GM18867 (cell line): ENCODE results near the gene MTPN.

ENCODE experiments used
- ATAC-seq: cut with Tn5 transposase; IDR thresholded peaks from one replicate; pipeline ENCODE4 v1.9.1; 2021; ENCODE audit warnings: mild to moderate bottlenecking, moderate library complexity; ENCODE audit not compliant: unreplicated experiment

MTPN gene

DNA sequence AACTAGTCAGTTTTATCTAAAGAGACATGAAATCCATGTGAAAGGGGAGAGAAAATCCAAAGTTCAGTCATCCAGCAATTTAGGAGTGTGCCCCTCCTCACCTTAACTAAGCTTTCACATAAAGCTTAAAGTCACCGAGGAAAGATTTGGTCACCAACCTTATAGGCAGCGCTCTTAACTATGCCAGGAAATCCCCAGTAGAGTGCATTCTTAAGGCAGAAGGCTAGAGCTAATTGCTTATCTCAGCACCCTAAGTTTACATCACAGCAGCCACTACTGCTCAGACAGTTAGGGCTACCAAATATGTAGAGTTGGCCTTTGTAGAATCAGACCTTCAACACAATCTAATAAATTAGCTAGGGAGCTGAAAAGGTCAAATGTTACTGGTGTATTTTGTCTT is 47.9 kb downstream of the MTPN start:
- ATAC-seq, result no peak

DNA sequence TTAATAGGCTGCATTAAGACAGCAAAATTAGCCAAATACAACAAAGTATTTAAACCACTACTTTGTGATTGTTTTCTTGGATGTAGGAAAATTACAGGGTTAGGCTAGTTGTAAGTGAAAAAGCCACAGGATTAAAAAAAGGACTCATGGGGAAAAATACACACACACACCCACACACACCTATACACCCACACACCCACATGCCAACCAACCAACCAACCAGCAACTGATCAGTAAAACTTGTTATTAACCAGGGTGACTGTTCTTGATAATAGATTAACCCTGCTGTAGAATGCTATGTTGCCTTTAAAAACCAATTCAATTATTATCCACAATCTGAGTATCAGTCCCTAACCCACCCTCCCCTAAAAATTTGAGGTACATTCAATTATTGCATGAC is 49.0 kb downstream of the MTPN start:
- ATAC-seq, result no peak

DNA sequence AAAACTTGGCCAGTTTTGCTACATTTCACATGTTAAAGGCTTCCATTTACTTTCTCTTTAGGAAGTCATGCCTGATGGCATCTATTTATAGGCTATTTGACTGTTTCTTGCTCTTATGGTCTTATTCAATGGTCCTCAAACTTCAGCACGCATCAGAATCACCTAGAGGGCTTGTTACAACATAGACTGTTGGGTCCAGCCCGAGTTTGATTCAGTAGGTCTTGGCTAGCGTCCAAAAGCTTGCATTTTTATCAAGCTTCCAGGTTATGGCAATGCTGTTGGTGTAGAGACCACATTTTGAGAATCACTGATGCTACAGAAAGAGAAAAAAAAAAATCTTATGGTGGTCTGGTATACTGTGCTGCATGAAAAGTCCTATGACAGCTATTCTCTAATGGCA is 51.9 kb downstream of the MTPN start:
- no peak for ATAC-seq

DNA sequence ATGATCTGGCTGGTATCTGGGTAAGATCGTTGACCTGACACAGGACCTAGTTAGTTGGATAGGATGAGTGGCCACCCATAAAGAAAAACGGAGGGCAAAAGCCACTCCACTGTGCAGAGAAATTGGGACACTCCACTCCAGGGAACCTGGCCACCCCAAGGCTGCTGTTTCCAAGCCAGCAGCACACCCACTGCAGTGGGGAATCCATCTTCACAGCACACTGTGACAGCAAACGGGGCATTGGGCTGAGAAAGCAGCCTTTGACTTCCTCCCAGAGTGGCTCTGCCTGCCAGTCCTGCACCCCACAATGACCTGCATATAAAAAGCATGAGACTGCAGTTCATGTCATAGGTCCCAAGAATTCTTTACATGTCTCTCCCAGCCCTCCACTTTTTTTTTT is 52.9 kb downstream of the MTPN start:
- no peak for ATAC-seq

DNA sequence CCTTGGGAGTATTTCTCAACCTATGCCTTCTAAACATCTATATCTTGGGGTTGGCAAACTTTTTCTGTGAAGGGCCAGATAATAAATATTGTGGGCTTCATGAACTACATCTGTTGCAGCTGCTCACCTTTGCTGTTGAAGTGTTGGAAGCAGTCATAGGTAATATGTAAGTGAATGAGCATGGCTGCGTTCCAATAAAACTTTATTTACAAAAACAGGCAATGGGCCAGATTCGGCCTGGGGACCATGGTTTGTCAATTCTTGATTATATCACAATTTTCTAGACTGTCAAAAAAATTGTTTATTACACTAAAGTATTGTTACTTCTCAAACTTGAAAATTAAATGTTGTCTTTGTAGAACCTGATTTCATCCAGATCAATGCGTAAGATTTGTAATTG is 54.9 kb downstream of the MTPN start:
- ATAC-seq, result no peak

DNA sequence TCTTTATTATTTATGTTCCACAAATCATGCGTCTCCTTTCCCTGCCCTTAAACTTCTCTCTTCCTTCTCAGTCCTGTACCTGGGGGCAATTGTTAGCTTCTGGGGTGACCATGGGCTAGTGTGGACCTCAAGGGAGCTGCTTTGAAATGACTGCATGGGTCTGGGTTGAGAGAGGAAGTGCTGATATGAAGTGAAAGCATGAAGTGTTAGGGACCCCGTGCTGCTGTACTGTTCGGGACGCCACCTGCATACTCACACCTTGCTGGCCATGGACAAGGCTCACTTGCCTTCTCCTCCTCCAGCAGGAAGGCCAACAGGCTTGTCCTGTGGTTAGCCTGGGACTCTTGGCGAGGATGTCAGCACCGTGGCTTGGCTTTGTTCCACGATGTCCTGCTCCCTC is 56.7 kb downstream of the MTPN start:
- no peak for ATAC-seq

DNA sequence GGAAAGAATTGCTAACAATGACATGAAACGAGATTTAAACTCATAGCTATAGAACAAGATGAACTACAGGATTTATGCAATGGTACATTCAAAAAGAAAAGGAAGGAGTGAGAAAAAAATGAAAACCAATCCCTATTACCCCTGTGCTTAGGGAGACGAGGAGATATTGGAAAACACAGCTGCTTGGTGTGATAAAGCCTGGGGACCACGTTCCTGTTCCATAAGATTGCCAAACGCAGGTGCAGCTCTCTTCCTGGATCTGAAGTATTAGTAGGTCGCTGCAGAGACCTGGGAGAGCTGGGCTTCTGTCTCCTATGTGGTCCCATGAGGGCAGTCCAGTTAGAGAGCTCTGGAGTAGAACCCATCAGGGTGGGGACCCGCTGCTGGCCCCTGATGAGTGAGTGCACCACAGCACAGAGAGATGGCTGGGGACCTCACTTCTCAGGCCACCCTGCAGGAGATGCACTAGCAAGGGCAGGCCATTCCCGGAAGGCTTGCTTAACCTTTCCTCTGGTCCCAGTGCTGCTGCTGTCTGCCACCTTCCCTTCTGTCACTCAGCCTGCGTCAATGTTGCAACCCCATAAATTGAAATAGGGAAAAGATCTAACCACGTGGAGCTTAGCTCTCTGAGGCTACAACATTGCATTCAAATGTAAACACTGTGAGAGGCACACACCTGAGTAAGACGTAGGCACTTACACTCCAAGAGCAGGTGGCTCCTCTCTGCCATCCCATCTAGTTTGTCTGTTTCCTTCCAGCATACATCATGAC is 57.9 kb downstream of the MTPN start:
- no peak for ATAC-seq

DNA sequence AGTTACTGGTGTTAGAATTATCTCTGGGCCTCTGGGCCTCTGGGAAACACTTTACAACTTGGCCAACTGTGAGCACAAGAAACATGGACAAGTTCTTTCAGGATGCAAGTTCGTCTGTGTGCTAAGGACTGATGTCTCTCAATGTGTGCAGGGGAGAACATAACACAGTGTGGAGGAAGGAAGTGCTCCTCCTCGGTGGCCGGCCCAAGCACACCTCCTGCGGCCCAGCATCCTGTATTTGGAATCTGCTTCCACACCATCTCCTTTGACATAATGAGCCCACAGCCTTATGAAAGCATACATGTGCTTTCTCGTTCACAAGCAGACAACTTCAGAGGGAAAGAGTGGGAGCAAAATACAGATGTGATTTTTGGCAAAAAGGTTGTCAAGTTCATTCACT is 59.0 kb downstream of the MTPN start:
- no peak for ATAC-seq

DNA sequence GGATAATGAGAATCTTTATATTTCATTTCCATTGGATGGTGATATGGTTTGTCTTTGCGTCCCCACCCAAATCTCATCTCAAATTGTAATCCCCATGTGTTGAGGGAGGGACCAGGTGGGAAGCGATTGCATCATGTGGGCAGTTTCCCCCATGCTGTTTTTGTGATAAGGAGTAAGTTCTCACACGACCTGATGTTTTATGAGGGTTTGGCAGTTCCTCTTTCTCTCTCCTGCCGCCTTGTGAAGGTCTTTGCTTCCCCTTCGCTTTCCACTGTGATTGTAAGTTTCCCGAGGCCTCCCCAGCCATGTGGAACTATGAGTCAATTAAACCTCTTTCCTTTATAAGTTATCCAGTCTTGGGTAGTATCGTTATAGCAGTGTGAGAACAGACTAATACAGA is 59.4 kb downstream of the MTPN start:
- no peak for ATAC-seq

DNA sequence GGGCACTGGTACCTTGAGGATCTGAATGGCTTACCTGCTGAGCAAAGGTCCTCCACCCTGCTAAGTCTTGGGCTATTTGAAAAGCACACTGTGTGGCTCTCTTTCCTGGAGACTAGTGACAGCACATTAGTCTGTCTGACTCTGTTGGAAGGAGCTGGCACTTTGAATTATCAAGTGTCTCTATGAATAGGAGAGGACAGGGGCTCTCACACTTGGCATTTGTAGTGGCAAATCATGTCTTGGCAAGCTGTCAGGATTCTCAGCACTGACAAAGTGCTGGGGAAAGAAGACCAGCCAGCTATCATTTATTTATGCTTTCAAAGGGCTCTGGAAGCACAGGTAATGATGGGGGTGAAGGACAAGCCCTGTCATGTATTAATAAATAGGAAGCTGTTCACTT is 62.8 kb downstream of the MTPN start:
- no peak for ATAC-seq

DNA sequence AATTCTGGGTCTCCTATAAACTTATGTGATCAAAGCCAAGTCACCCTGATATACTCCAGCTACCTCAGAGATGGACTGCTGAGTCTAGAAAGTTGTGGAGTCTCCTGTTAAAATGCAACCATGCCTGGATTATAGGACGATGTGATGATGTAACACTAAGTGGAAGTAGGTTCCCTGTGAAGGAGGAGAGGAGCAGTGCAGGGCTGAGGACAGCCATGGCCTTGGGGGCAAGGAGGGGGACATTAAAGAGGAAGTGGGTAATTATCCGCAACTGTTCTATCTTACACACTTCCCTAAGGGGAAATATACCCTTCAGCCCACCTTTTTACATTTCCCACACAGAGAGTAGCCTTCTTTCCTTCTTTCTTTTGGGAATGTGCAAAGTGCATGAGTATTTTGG is 63.8 kb downstream of the MTPN start:
- no peak for ATAC-seq

DNA sequence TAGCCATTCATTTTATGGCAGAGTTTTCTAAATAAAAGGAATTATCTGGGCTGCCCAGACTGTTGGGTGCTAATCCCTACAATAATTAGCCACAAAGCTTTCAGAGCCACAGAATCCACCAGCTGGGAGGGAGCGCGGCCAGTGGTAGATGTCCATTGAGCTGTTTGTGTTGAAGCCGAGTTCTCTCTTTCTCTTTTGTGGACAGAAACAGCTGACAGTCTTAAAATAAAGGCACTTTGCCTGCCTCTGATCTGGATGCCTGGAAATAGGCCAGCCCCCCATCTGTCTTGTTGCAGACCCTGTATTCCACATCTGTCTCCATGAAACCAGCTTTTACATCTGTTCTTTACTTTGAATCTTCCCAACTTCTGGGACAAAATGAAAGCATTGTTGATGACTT is 66.1 kb downstream of the MTPN start:
- no peak for ATAC-seq

DNA sequence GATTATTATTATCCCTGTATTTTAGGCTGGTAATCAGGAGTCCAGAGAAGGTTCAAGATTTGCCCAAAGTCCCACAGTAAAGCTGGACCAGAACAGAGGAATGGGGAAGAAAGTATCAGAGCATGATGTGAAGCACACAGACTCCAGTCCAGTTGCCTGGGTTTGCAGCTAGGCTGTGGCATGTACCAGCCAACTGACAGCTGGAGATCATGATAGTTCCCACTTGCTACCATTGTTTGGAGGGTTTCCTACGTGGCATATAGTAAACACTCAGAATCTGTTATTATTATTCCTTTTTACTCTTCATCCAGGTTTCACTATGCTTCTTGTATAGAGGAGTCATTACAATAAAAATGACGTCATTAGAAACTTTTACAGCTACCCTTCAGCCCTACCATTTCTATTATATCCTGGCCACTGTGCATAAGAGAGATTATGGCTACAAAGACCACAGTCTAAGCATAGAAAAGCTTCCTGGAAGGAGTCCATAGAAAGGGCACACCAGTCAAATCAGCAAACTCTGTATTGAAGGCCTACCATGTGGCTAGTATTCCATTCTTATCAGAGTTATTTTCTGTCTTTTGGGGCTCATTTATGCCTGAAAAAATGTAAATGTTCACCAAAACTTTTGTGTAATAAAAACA is 66.6 kb downstream of the MTPN start:
- no peak for ATAC-seq

DNA sequence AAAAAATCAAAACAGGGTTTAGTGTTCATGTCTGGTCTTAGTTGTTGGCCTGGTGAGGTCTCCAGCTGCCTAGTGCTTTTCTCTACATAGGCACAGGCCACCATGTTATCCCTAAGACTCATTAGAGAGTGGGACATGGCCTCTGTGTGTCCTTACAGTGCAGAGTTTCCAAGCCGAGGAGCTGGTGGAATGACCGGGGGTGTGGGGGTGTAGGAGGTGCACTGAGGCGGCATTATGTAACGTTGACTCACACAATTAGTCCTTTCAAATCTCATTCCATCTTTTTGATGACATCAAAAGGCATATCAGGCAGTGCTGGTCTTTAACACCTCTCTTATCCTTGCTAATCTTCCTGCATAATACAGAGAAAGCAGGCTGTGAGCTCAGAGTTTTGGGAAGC is 71.3 kb downstream of the MTPN start:
- no peak for ATAC-seq

DNA sequence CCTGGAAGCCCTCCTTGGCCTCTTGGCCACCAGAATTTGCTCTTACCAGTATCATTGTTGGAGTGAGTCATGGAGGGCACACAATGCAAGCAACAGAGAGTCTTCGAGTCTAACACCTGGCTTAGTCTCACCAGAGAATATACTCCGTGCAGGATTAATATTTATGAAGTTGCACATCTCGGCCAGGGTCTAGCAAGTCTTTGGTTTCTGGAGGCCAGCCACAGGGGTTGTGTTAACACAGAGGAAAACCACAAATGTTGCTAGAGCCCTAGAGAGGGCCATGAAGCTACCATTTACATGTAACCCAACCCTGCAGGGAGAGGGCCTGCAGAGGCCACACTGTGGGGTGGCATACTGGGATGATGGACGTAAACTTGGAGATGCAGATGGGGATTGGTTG is 71.8 kb downstream of the MTPN start:
- no peak for ATAC-seq

DNA sequence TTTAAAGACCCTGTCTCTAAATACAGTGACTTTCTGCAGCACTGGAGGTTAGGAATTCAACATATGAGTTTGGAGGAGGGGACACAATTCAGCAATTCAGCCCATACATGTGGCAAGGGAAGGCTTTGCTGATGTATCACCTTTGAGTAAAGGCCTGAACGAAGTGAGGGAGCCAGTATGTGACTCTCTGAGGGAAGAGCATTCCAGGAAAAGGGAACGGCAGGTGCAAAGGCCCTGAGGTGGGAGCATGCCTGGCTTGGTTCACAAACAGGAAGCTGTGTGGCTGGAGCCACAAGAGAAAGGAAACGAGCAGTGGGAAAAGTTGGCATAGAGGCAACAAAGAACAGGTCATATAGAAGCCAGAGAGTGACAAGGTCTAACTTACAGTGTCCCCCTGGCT is 72.9 kb downstream of the MTPN start:
- no peak for ATAC-seq

DNA sequence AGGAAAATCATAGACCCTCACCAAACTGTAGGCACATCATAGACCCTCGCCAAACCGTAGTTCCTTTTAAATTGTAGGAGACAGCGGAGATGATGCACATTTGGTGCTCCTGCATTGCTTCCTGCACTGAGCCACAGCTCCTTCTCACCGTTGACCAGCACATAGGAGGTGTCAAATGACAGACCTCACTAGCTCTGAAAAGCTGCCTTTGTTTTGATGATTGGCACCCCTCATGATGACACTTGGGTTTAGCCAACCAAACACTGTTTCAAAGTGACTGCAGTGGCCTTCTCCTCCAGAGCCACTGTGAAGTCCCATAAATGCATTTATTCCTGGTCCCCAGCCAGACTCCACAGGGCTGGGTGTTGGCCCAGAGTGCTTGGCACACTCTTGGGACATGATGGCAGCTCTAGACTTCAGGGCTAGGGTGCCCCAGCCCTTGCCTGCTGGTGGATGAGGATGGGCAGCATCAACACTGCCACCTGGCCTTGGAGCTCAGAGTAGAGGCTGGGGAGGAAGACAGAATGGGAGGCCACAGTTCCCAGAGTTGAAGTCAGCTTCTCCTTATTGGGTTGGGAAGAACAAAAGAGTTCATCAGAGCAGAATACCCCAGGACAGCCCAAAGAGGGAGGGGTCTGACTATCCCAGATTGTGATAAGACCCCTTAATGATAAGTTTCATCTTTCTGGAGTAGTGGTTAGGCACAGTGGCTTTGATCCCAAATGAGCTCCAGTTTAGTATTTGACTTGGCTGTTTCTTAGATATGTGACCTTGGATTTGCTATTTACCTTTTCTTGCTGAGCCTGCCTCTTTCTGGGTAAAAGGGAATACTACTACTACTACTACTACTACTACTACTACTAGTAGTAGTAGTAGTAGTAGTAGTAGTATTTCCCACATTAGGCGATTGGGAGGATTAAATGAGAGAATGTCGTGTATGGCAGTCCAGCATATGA is 75.3 kb downstream of the MTPN start:
- ATAC-seq, result no peak

DNA sequence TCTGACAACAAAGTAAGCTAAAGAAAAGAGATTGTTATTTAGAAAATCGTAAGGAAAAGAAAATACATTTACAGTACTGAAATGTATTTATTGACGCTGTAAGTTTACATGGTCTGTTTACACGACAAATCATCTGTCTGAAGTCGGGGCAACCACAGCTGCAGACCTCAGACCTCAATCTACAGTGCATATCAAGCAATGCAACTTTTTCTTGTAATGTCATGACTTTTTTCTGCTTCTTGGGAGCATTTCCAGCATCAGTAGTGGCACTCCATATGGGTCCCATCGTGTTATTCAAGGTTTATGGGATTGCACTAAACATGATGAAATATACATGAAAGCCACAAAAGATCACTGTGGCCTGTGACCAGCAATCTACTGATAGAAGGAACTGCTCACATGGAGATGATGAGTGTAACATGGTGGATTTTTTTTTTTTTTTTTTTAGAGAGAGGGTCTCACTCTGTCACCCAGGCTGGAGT is 77.1 kb downstream of the MTPN start:
- no peak for ATAC-seq

DNA sequence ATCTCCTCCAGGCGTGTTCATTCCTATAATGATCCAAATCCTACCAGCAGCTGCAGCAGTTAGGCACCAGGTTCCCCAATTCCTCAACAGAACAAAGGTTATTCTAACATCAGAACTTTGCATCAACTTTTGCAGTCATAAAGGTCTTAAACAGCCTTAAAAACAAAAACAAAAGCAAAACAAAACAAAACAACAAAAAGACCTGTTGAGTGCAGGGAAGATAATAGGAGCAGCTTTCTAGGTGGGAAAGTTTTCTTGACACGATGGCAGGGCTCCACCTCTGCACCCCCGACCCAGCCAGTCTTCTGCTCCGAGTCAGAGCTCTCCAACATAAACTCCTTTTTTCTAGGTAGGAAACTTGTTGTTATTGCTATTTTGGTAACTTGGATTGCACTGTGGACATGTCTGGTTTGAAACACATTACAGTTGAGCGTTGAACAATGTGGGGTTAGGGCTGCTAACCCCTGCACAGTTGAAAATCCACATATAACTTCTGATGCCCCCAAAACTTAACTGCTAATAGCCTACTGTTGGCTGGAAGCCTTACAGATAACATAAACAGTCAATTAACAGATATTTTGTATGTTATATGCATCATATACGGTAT is 77.6 kb downstream of the MTPN start:
- no peak for ATAC-seq

DNA sequence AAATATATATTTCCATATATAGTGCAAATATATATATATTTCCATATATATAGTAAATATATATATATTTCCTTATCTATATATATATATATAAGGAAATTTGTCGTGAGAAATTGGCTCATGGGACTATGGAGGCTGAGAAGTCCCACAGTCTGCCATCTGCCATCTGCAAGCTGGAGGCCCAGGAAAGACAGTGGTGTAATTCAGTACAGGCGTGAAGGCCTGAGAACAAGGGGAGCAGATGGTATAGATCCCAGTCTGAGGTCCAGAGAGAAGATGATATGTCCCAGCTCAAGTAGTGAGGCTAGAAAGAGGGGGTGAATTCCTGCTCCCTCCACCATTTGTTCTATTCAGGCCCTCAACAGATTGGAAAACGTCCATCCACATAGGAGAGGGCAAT is 78.9 kb downstream of the MTPN start:
- ATAC-seq, result no peak

DNA sequence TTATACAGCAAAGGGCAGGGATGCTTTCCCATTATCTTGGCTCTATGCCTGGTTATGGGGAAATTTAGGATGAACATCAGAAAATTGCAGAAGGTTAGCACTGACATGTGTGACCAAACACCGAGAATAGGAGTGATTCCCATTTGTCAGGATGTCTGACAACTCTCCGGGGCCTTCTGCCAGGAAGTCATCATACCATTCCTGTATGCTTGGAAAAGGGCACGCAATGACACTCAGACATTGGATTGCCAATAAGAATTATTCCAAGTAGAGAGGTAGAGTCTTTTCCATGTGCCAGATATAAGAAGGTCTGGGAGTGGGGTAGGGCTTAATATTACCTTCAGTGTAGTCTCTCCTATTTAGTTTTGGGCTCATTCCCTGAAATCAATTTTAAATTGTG is 82.3 kb downstream of the MTPN start:
- ATAC-seq, result no peak
